Stomach (tissue), 9 donors: ENCODE measurements around the gene KCTD10. TPM values are rescaled to one million over a fixed set of nuclear protein-coding genes. Genes with fewer than 3 reads are reported as not detected.

Experiments used
- DNase-seq, 2 donors: peaks; one replicate each; pipeline versions ENCODE4 v3.0.0 to v3.0.0-alpha.2; 2013 to 2019
- H3K27ac ChIP-seq, 5 donors: fragments of 200-600 bp in 4 of 5; sonication (generic) in 4 of 5; one replicate each; pipeline ENCODE4 v1.5.1; 2013 to 2019; ENCODE audit warnings: mild to moderate bottlenecking in 1 of 5, moderate library complexity in 1 of 5
- H3K27me3 ChIP-seq, 3 donors: fragments of 200-600 bp; sonication (generic); one replicate each; pipeline ENCODE4 v1.5.1; 2017 to 2019; ENCODE audit warnings: mixed run types in 1 of 3
- H3K36me3 ChIP-seq, 4 donors: fragments of 200-600 bp; sonication (generic); 1 replicate in 3 of 4; 2 replicates in 1 of 4; pipeline ENCODE4 v1.5.1; 2016 to 2019
- H3K4me1 ChIP-seq, 4 donors: fragments of 200-600 bp; sonication (generic); one replicate each; pipeline ENCODE4 v1.5.1; 2016 to 2019
- H3K4me3 ChIP-seq, 4 donors: fragments of 200-600 bp; sonication (generic) in 3 of 4; one replicate each; pipeline ENCODE4 v1.5.1; 2016 to 2019; ENCODE audit warnings: mild to moderate bottlenecking in 1 of 4
- H3K9me3 ChIP-seq, 4 donors: fragments of 200-600 bp; sonication (generic); one replicate each; pipeline ENCODE4 v1.5.1; 2016 to 2019
- CTCF ChIP-seq, 7 experiments: fragments of 450-650 bp in 4 of 7; fragments of 200-600 bp in 3 of 7; sonication (generic) in 3 of 7; IDR thresholded peaks; one replicate each; pipeline ENCODE4 v1.5.1; 2016 to 2019; ENCODE audit warnings: antibody characterized with exemption in 7 of 7, control low read depth in 2 of 7, mild to moderate bottlenecking in 1 of 7
- EP300 ChIP-seq: sonication (generic); formaldehyde crosslinking; IDR thresholded peaks from one replicate; pipeline ENCODE4 v1.6.1; 2017; ENCODE audit warnings: antibody characterized with exemption
- POLR2A ChIP-seq, 4 donors: fragments of 450-650 bp; IDR thresholded peaks; one replicate each; pipeline ENCODE4 v1.6.1; 2016; ENCODE audit warnings: antibody characterized with exemption in 4 of 4, control low read depth in 2 of 4, mild to moderate bottlenecking in 1 of 4, moderate library complexity in 1 of 4
- POLR2AphosphoS5 ChIP-seq, 3 donors: sonication (generic); formaldehyde crosslinking; IDR thresholded peaks; one replicate each; pipeline ENCODE4 v1.6.1; 2016; ENCODE audit warnings: antibody characterized with exemption in 3 of 3
- WGBS, 5 donors: extraction: QIAGEN DNeasy Blood & Tissue Kit in 3 of 5; methylation state at CpG; one replicate each; pipeline versions ENCODE4 v1.1.5 to v1.1.7; 2013 to 2018; 5-methylcytosine and 5-hydroxymethylcytosine counted together
- intact Hi-C: fragments of 100-400 bp; cut with DNase I; formaldehyde crosslinking; loops from one replicate; pipeline ENCODE4 v1.15.1; 2023; ENCODE audit warnings: low total_unique reads
- polyA plus RNA-seq, 3 donors: library from polyadenylated mRNA; stranded (reverse); fragments of 200-250 nt; gene quantifications; one replicate each; pipeline ENCODE4 v1.2.3, GENCODE V29; 2013
- total RNA-seq, 5 donors: library from RNA; depleted of rRNA; stranded (reverse); fragments of >200 nt; gene quantifications; one replicate each; pipeline versions ENCODE4 v1.1.0 to v1.2.3, GENCODE V29; 2014 to 2016
- donor health status: healthy with polysubstance abuse.
- donor health status: Bipolar disorder and iron deficiency.
- donor health status: healthy.

Gene KCTD10
- total and polyA plus RNA-seq, 8 donors: 12.1 to 156 (median 35.1) TPM

- no peak overlapping the region for H3K27ac ChIP-seq
- peaks cover 83 to 100% (median 100%) of the 10 kb centered on the region in 4 donors for H3K36me3 ChIP-seq
- H3K9me3 ChIP-seq: no peaks in the 10 kb centered on the region
- WGBS, 5 donors: 91 to 99% (median 96%) methylated on average over 5 of the region's 5 CpGs
- TF ChIP-seq EP300: no peak
- TF ChIP-seq POLR2AphosphoS5 (IDR thresholded peaks at IDR 0.05): no peak
- TF ChIP-seq CTCF (IDR thresholded peaks at IDR 0.05): no peak
- H3K27me3 ChIP-seq: no peaks in the 10 kb centered on the region
- H3K4me1 ChIP-seq: no peaks in the 10 kb centered on the region
- no peak for DNase-seq
- no peak overlapping the region for H3K4me3 ChIP-seq
- intact Hi-C loops: no loop called here
Observed at GRCh38 chr12:109502332-109502731, 25.2 kb upstream of the KCTD10 start.

- peaks cover 74 to 100% (median 98%) of the 10 kb centered on the region in 4 donors for H3K36me3 ChIP-seq
- TF ChIP-seq POLR2A (IDR thresholded peaks at IDR 0.05): no peak
- TF ChIP-seq CTCF (IDR thresholded peaks at IDR 0.05): no peak
- no peak for TF ChIP-seq EP300
- no peak for TF ChIP-seq POLR2AphosphoS5 (IDR thresholded peaks at IDR 0.05)
- intact Hi-C loops: no loop called here
- no peaks in the 10 kb centered on the region for H3K27me3 ChIP-seq
- H3K4me3 ChIP-seq: no peak overlapping the region
- 88 to 95% (median 92%) methylated on average over 6 of the region's 6 CpGs for WGBS, 5 donors
- H3K4me1 ChIP-seq: no peaks in the 10 kb centered on the region
- no peak for DNase-seq
- no peaks in the 10 kb centered on the region for H3K9me3 ChIP-seq
- H3K27ac ChIP-seq: no peak overlapping the region
Observed at GRCh38 chr12:109501299-109501698, 24.2 kb upstream of the KCTD10 start.

GRCh38 chr12:109500406-109501185 lies 23.5 kb upstream of the KCTD10 start:
- Histone ChIP-seq H3K27ac (no peak overlapping the region), H3K36me3 (peaks cover 70 to 100% (median 98%) of the 10 kb centered on the region in 4 donors), H3K4me3 (no peak overlapping the region), H3K9me3 (no peaks in the 10 kb centered on the region), H3K4me1 (no peaks in the 10 kb centered on the region), H3K27me3 (no peaks in the 10 kb centered on the region)
- DNase-seq: no peak
- WGBS, 5 donors: 82 to 89% (median 88%) methylated on average over 9 of the region's 9 CpGs
- intact Hi-C loops: no loop called here
- TF ChIP-seq EP300 (no peak), POLR2A (IDR thresholded peaks at IDR 0.05) (no peak), POLR2AphosphoS5 (IDR thresholded peaks at IDR 0.05) (no peak), CTCF (IDR thresholded peaks at IDR 0.05) (no peak)

- Histone ChIP-seq H3K9me3 (no peaks in the 10 kb centered on the region), H3K36me3 (peaks cover 62 to 100% (median 98%) of the 10 kb centered on the region in 4 donors)
- intact Hi-C loops: no loop called here
Observed at GRCh38 chr12:109497675-109498074, 20.6 kb upstream of the KCTD10 start.

More at GRCh38 chr12:109497675-109498074, 20.6 kb upstream of the KCTD10 start:
- no peak for DNase-seq
- H3K4me3 ChIP-seq: no peak overlapping the region
- H3K4me1 ChIP-seq: no peaks in the 10 kb centered on the region
- H3K27ac ChIP-seq: no peak overlapping the region
- 91 to 96% (median 94%) methylated on average over 7 of the region's 7 CpGs for WGBS, 5 donors
- TF ChIP-seq POLR2A (IDR thresholded peaks at IDR 0.05) (no peak), POLR2AphosphoS5 (IDR thresholded peaks at IDR 0.05) (no peak), EP300 (no peak), CTCF (IDR thresholded peaks at IDR 0.05) (no peak)
- no peaks in the 10 kb centered on the region for H3K27me3 ChIP-seq
